WTC11 (cell line): ENCODE results near the gene CAPZB. TPM values are rescaled to one million over a fixed set of nuclear protein-coding genes. Genes with fewer than 3 reads are reported as not detected.

Experiments used
- ATAC-seq: fragments of 200-7000 bp; cut with Tn5 transposase; 2 replicates; pipeline ENCODE4 v1.10.0; 2021; ENCODE audit warnings: mild to moderate bottlenecking, moderate library complexity
- CTCF ChIA-PET: fragments of 300-600 bp; sonication (Branson Sonifier 250); formaldehyde crosslinking; loops from one replicate; lab custom pipeline; 2021; ENCODE audit warnings: antibody characterized with exemption; lab: Charles Lee
- POLR2A ChIA-PET: fragments of 350-600 bp; sonication (Branson Sonifier 250); formaldehyde crosslinking; loops from one replicate; lab custom pipeline; 2021; ENCODE audit warnings: antibody characterized with exemption; lab: Charles Lee
- DNase-seq: peaks from one replicate; pipeline ENCODE4 v3.0.0; 2021; ENCODE audit warnings: low spot score
- H3K27ac Mint-ChIP-seq: 2 replicates; pipeline ENCODE4 v1.8.0; 2021; ENCODE audit warnings: mixed read lengths
- H3K27me3 Mint-ChIP-seq: 2 replicates; pipeline ENCODE4 v1.8.0; 2021; ENCODE audit warnings: low read depth, mild to moderate bottlenecking, moderate library complexity, mixed read lengths
- H3K36me3 Mint-ChIP-seq: 2 replicates; pipeline ENCODE4 v1.8.0; 2021; ENCODE audit warnings: mixed read lengths
- H3K4me1 Mint-ChIP-seq: 2 replicates; pipeline ENCODE4 v1.8.0; 2022; ENCODE audit warnings: mixed read lengths
- H3K4me3 Mint-ChIP-seq: 2 replicates; pipeline ENCODE4 v1.8.0; 2021; ENCODE audit warnings: mild to moderate bottlenecking, moderate library complexity, mixed read lengths
- H3K9me3 Mint-ChIP-seq: 2 replicates; pipeline ENCODE4 v1.8.0; 2021; ENCODE audit warnings: mixed read lengths
- AFF4 ChIP-seq: sonication (generic); formaldehyde crosslinking; IDR thresholded peaks from 2 replicates; pipeline ENCODE4 v1.8.1; 2023; ENCODE audit warnings: mild to moderate bottlenecking, missing genetic modification reagents, borderline replicate concordance
- ARID4B ChIP-seq: sonication (generic); formaldehyde crosslinking; IDR thresholded peaks from 2 replicates; pipeline ENCODE4 v1.8.0; 2023; ENCODE audit warnings: missing genetic modification reagents, mild to moderate bottlenecking, borderline replicate concordance
- E2F4 ChIP-seq: sonication (generic); formaldehyde crosslinking; IDR thresholded peaks from 2 replicates; pipeline ENCODE4 v1.8.1; 2022; ENCODE audit warnings: low read depth, mild to moderate bottlenecking, moderate library complexity, missing genetic modification reagents, borderline replicate concordance
- FOXK1 ChIP-seq: sonication (generic); formaldehyde crosslinking; IDR thresholded peaks from 2 replicates; pipeline ENCODE4 v1.8.0; 2022; ENCODE audit warnings: mild to moderate bottlenecking, moderate library complexity, missing genetic modification reagents
- FOXP4 ChIP-seq: sonication (generic); formaldehyde crosslinking; IDR thresholded peaks from 2 replicates; pipeline ENCODE4 v1.8.0; 2022; ENCODE audit warnings: mild to moderate bottlenecking, missing genetic modification reagents
- GABPB1 ChIP-seq: sonication (generic); formaldehyde crosslinking; IDR thresholded peaks from 2 replicates; pipeline ENCODE4 v1.8.1; 2023; ENCODE audit warnings: mild to moderate bottlenecking, missing genetic modification reagents
- NFE2L1 ChIP-seq: sonication (generic); formaldehyde crosslinking; IDR thresholded peaks from 2 replicates; pipeline ENCODE4 v1.8.1; 2023; ENCODE audit warnings: missing genetic modification reagents
- USF1 ChIP-seq: sonication (generic); formaldehyde crosslinking; IDR thresholded peaks from 2 replicates; pipeline ENCODE4 v1.8.0; 2022; ENCODE audit warnings: mild to moderate bottlenecking, missing genetic modification reagents
- ZNF219 ChIP-seq: sonication (generic); formaldehyde crosslinking; IDR thresholded peaks from 2 replicates; pipeline ENCODE4 v1.8.0; 2023; ENCODE audit warnings: missing genetic modification reagents, mild to moderate bottlenecking, borderline replicate concordance
- ZNF281 ChIP-seq: sonication (generic); formaldehyde crosslinking; IDR thresholded peaks from 2 replicates; pipeline ENCODE4 v1.8.0; 2023; ENCODE audit warnings: mild to moderate bottlenecking, missing genetic modification reagents
- ZNF423 ChIP-seq: fragments of 250-450 bp; sonication (Bioruptor Pico); IDR thresholded peaks from 2 replicates; pipeline ENCODE4 v2.1.2; 2022; ENCODE audit warnings: mild to moderate bottlenecking, moderate library complexity
- ZNF425 ChIP-seq: fragments of 250-450 bp; sonication (Bioruptor Pico); conservative IDR thresholded peaks from 2 replicates; pipeline ENCODE4 v1.9.0; 2021; ENCODE audit warnings: mild to moderate bottlenecking
- ZSCAN18 ChIP-seq: fragments of 250-450 bp; sonication (Bioruptor Pico); IDR thresholded peaks from 2 replicates; pipeline ENCODE4 v2.1.2; 2022; ENCODE audit warnings: mild to moderate bottlenecking, moderate library complexity
- total RNA-seq: library from RNA; stranded (reverse); gene quantifications from 3 replicates; pipeline ENCODE4 v1.2.3, GENCODE V29; 2021

Gene CAPZB
- total RNA-seq, 1 experiment from 2014 or later = 348 TPM

- ChIA-PET POLR2A (interaction anchor here (1.0 kb wide), 2 partner anchors 10 to 305 kb away, joined by 3 read pairs; no protein-coding TSS in a partner anchor), CTCF (interaction anchor here (0.9 to 2.2 kb wide), 5 partner anchors 10 to 219 kb away, joined by 3 to 17 read pairs (median 4); no protein-coding TSS in a partner anchor)
- Mint-ChIP-seq H3K4me1 (peaks cover 10% of the 10 kb centered on the region), H3K4me3 (no peak overlapping the region), H3K9me3 (no peaks in the 10 kb centered on the region), H3K27me3 (no peaks in the 10 kb centered on the region), H3K27ac (peak overlapping the region; percentile 64; the same call in 1 of the 2 replicates), H3K36me3 (no peaks in the 10 kb centered on the region; the same call in 1 of the 2 replicates)
- DNase-seq = no peak
- ATAC-seq = no peak
- no peak for TF ChIP-seq NFE2L1 (CRISPR knock-in tag)
- TF ChIP-seq FOXP4 (CRISPR knock-in tag) = no peak
- TF ChIP-seq ZNF423 = no peak
- TF ChIP-seq GABPB1 (CRISPR knock-in tag) = no peak
- no peak for TF ChIP-seq USF1 (CRISPR knock-in tag)
- no peak for TF ChIP-seq ZNF219 (CRISPR knock-in tag)
- TF ChIP-seq ZSCAN18 = no peak
- TF ChIP-seq E2F4 (CRISPR knock-in tag) = no peak
- TF ChIP-seq ZNF281 (CRISPR knock-in tag) = no peak
Measured at GRCh38 chr1:19363536-19364152, 121.7 kb downstream of the CAPZB start.

GRCh38 chr1:19361611-19362147 is 123.7 kb downstream of the CAPZB start:
- no peaks in the 10 kb centered on the region for H3K27me3 Mint-ChIP-seq
- H3K4me3 Mint-ChIP-seq = no peak overlapping the region
- no peaks in the 10 kb centered on the region for H3K9me3 Mint-ChIP-seq
- peaks cover 6% of the 10 kb centered on the region for H3K36me3 Mint-ChIP-seq
- H3K4me1 Mint-ChIP-seq = peaks cover 10% of the 10 kb centered on the region
- CTCF ChIA-PET = interaction anchor here (1.1 to 1.5 kb wide), 2 partner anchors 14 to 17 kb away, joined by 3 to 4 read pairs; no protein-coding TSS in a partner anchor
- ATAC-seq = no peak
- DNase-seq = no peak
- POLR2A ChIA-PET = no interaction called here
- no peak overlapping the region for H3K27ac Mint-ChIP-seq
- no peak for TF ChIP-seq ARID4B
- no peak for TF ChIP-seq FOXK1 (CRISPR knock-in tag)
- no peak for TF ChIP-seq GABPB1 (CRISPR knock-in tag)
- TF ChIP-seq ZNF425 (CRISPR knock-in tag) = no peak
- no peak for TF ChIP-seq AFF4 (CRISPR knock-in tag)
